ENCODE measurements around the gene PARD3B.

GRCh38 chr2:205216092-205216491 lies 670.8 kb downstream of the PARD3B start:
- no peak for TF ChIP-seq POLR2A (IDR thresholded peaks at IDR 0.05)
- TF ChIP-seq, protein P1, sequence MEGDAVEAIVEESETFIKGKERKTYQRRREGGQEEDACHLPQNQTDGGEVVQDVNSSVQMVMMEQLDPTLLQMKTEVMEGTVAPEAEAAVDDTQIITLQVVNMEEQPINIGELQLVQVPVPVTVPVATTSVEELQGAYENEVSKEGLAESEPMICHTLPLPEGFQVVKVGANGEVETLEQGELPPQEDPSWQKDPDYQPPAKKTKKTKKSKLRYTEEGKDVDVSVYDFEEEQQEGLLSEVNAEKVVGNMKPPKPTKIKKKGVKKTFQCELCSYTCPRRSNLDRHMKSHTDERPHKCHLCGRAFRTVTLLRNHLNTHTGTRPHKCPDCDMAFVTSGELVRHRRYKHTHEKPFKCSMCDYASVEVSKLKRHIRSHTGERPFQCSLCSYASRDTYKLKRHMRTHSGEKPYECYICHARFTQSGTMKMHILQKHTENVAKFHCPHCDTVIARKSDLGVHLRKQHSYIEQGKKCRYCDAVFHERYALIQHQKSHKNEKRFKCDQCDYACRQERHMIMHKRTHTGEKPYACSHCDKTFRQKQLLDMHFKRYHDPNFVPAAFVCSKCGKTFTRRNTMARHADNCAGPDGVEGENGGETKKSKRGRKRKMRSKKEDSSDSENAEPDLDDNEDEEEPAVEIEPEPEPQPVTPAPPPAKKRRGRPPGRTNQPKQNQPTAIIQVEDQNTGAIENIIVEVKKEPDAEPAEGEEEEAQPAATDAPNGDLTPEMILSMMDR (IDR thresholded peaks at IDR 0.05), result no peak
